ENCODE measurements around the gene SLCO2A1. TPM values are rescaled to one million over a fixed set of nuclear protein-coding genes. Genes with fewer than 3 reads are reported as not detected.

The SLCO2A1 gene
- total and polyA plus RNA-seq, 2 of the 4 experiments (the other 2 are of a cell fraction) = under 0.01 to 1.5 TPM

GRCh38 chr3:133901083-133901482 lies 128.6 kb downstream of the SLCO2A1 start:
- peaks cover 33% of the 10 kb centered on the region for H3K27me3 ChIP-seq (ENCODE audit: control insufficient read depth, insufficient read depth, low read length)
- H2AK9ac ChIP-seq (replicated peaks; ENCODE audit: low read depth, low read length, poor library complexity) = no peak overlapping the region
- no peak overlapping the region for H3K4me2 ChIP-seq (ENCODE audit: low read depth, low read length)
- H4K20me1 ChIP-seq (ENCODE audit: insufficient read depth, low read length) = no peaks in the 10 kb centered on the region
- no peak overlapping the region for H3K4me3 ChIP-seq (ENCODE audit: insufficient read depth, low read depth, low read length)
- H2BK15ac ChIP-seq (ENCODE audit: low read depth, low read length) = no peak overlapping the region
- no peak overlapping the region for H2BK20ac ChIP-seq (ENCODE audit: low read depth, low read length)
- ChIA-PET POLR2A (ENCODE audit: unreplicated experiment) (no interaction called here), CTCF (no interaction called here)
- dilution Hi-C loops (cut with HindIII; ENCODE audit: low sequenced_read_pairs, unreplicated experiment) = no loop called here
- no peaks in the 10 kb centered on the region for H3K4me1 ChIP-seq (ENCODE audit: control insufficient read depth, insufficient read depth, low read length)
- H3K9me1 ChIP-seq (ENCODE audit: insufficient read depth, low read length) = no peaks in the 10 kb centered on the region
- ATAC-seq (ENCODE audit: low read depth) (no peak), DNase-seq (no peak)
- no peak overlapping the region for H2BK5ac ChIP-seq (ENCODE audit: low read depth, low read length, poor library complexity, severe bottlenecking)
- H3K36me3 ChIP-seq (ENCODE audit: control insufficient read depth, insufficient read depth, low read length) = no peaks in the 10 kb centered on the region
- H3K79me1 ChIP-seq (ENCODE audit: low read depth in 1 of 2, low read length in 2 of 2) = no peaks in the 10 kb centered on the region
- in situ Hi-C loops (cut with MboI; ENCODE audit: low sequenced_read_pairs) = no loop called here
- no peak overlapping the region for H3K56ac ChIP-seq (ENCODE audit: extremely low read depth, insufficient read depth, low read length)
- TF ChIP-seq MXI1 (IDR thresholded peaks at IDR 0.05; ENCODE audit: borderline replicate concordance, low read depth, low read length) = no peak
- no peak for TF ChIP-seq CHD1 (IDR thresholded peaks at IDR 0.05; ENCODE audit: low read depth, low read length)
- no peak for TF ChIP-seq RAD21 (IDR thresholded peaks at IDR 0.05; ENCODE audit: low read length)
- TF ChIP-seq BHLHE40 (IDR thresholded peaks at IDR 0.05; ENCODE audit: low read depth, low read length) = no peak
- no peak overlapping the region for H3K18ac ChIP-seq (ENCODE audit: low read depth, low read length)
- no peak overlapping the region for H2AK5ac ChIP-seq (ENCODE audit: low read depth, low read length)
- no peak overlapping the region for H3K23ac ChIP-seq (ENCODE audit: low read depth, low read length)
- H3K9ac ChIP-seq (ENCODE audit: low read depth, low read length) = no peak overlapping the region
- no TSS peak for BruUV-seq (replicated peaks)
- no peak overlapping the region for H4K91ac ChIP-seq (ENCODE audit: insufficient read depth, low read depth, low read length)
- no peak overlapping the region for H4K8ac ChIP-seq (ENCODE audit: low read depth in 2 of 2, low read length in 2 of 2)
- no peaks in the 10 kb centered on the region for H3K9me3 ChIP-seq (ENCODE audit: control insufficient read depth, insufficient read depth, low read length)
- WGBS, 2 experiments (ENCODE audit: extremely low coverage in 2 of 2, insufficient read length in 1 of 2) = no CpG with 5 or more reads among the region's 1 CpG
- no peak overlapping the region for H3K27ac ChIP-seq (ENCODE audit: insufficient read depth, low read length)
- no peak overlapping the region for H2AFZ ChIP-seq (replicated peaks; ENCODE audit: low read length, poor library complexity)
- H3K14ac ChIP-seq (replicated peaks; ENCODE audit: low read depth, low read length) = no peak overlapping the region
- H3K4ac ChIP-seq (ENCODE audit: low read depth, low read length) = no peak overlapping the region
- no peak overlapping the region for H2BK120ac ChIP-seq (ENCODE audit: low read depth, low read length)
- no peak overlapping the region for H4K5ac ChIP-seq (ENCODE audit: low read depth, low read length)
- intact Hi-C loops (cut with micrococcal nuclease) = no loop called here
